H4 (cell line): Measurements from ENCODE around the gene HEMK1. TPM values are rescaled to one million over a fixed set of nuclear protein-coding genes. Genes with fewer than 3 reads are reported as not detected.

Experiments
- DNase-seq: peaks from one replicate; pipeline ENCODE4 v3.0.0-alpha.2; 2015; ENCODE audit warnings: low spot score
- total RNA-seq: library from RNA; depleted of rRNA; stranded (reverse); fragments of >200 nt; shearing (Covaris generic); gene quantifications from 2 replicates; pipeline ENCODE4 v1.2.3, GENCODE V29; 2014; rRNA removed

HEMK1 gene, protein sequence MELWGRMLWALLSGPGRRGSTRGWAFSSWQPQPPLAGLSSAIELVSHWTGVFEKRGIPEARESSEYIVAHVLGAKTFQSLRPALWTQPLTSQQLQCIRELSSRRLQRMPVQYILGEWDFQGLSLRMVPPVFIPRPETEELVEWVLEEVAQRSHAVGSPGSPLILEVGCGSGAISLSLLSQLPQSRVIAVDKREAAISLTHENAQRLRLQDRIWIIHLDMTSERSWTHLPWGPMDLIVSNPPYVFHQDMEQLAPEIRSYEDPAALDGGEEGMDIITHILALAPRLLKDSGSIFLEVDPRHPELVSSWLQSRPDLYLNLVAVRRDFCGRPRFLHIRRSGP
- total RNA-seq, result 5.6 and 7.3 TPM in 2 replicates

DNA sequence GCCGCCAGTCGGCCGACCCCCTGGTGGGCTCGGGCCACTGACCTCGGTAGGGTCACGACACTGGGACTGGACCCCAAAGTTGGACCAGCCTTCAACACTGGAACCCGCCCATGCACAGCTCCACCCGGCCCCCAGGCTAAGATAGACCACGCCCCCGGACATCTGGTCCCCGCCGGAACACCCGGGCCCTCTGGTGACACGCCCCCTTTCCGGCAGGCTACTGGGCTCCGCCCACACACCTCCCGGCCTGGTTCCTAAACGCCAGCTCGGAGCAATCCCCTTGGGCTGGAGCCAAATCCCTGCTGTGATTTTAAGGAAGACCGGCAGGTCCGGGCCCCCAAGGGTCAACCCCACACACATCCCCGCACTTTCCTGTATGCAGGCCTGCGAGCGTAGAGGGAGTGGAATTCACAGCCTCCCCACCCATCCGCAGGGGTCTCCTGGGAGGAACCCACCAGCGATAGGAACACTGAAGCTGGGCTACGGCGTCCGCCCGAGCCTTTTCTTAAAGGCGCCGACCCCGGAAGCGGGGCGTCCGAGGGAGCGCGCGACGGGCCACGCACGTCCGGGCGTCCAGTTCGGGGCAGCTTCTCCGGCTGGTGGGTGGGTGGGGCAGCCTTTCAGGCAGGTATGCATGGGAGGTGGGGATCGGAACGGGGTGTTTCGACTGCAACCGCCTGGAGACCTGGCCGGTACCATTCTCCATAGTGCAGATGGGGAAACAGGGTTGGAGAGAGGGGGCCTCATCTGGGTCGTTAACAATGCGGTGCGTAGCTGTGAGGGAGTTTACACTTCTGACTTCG lies at the start of gene HEMK1:
HEMK1 (plus strand) TSS at position 576 of the 803 bp plus-strand sequence. CDS start 1,583 bp downstream, outside the sequence.
- DNase-seq, result peak; percentile 80

- no peak for DNase-seq
These were observed 48.5 kb upstream of the HEMK1 start for GRCh38 chr3:50520849-50521248.

DNA sequence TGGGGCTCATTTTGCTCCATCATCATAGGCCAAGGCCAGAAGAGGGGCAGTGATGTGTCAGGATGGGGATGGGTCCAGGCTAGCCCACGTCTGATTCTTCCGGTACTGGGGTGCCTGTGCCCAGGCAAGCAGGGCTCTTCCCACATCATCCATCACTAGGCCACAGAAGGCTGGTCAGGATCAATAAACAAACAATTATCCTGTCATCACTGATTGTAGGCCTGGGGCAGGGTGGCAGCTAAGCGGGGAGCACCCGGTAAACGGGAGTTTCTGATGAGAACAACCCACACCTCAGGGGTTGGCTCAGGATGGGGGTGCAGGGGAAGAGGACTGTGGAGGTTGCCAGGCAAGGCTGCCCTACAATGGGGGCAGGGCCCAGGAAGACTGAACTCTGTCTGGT lies 47.8 kb upstream of the HEMK1 start:
- DNase-seq, result no peak

- DNase-seq, result no peak
These were observed 46.0 kb upstream of the HEMK1 start for GRCh38 chr3:50523279-50523811.

DNA sequence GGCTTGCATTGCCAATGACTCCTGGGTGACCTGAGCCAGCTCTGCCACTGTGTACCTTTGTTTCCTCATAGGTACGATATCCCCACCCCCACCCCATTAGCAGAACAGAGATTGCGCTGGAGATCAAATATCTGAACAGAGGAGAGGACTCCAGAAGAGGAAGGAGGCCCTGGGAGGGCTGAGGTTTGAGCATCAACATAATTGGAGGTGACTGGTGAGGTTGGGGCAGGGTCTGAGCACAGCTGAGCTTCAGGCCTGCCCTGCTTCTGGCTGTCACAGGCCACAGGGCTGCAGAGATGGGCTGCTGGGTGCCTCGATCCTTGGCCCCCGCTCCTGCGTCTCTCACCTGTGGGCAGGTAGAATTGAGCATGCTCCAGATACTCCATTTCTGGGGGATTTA lies 44.6 kb upstream of the HEMK1 start:
- DNase-seq, result no peak

DNA sequence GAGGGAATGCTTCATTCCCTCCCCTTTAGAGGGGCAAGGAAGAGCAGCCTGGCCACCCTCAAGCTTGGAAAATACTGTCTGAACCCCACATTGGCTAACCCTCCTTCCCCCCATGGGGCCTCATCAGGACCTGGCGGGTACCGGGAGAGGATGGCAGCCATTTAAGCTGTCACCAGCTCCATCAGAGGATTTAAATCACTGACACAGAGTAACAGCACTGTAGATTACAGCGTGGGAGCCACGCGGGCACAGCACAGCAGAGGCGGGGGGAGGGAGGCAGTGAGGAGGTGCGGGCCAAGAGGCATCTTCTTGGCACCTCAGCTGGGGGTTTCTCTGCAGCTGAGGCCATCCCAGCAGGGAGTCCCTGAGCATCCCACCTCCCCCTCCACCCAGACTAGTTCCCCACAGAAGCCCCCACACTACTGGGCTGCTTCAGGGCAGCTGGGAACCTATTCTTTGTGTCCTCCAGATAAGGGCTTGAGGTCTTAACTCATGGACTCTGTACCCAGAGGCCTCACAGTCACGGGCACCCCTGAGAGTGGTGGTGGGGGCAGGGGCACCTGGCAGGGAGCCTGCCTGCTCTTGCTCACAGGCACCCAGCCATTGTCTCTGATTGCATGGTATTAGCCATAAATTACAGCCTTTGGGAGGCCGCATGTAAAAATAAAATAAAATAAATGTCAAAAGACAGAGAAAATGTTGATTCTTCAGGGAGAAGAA lies 44.0 kb upstream of the HEMK1 start:
- DNase-seq, result no peak

DNA sequence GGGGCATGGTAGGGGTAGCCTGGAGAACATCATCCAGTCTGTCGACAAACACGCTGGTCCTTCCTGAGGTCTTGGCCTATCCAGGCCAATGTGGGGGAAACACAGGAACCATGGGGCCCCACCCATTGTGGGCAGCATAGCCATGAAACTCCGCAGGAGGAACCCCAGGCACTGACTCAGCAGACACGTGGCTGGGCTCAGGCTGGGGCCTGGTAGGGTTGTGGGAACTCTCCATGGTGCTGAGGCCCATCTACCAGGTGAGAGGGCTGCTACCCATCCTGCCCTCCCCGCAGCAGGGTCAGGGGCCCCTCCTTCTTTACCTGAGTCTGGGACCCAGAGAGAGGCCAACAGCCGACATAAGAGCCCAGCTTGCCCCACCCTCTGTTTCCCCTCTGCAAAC lies 43.3 kb upstream of the HEMK1 start:
- peak; percentile 29 for DNase-seq

GRCh38 chr3:50530001-50530970 lies 39.0 kb upstream of the HEMK1 start:
- no peak for DNase-seq

DNA sequence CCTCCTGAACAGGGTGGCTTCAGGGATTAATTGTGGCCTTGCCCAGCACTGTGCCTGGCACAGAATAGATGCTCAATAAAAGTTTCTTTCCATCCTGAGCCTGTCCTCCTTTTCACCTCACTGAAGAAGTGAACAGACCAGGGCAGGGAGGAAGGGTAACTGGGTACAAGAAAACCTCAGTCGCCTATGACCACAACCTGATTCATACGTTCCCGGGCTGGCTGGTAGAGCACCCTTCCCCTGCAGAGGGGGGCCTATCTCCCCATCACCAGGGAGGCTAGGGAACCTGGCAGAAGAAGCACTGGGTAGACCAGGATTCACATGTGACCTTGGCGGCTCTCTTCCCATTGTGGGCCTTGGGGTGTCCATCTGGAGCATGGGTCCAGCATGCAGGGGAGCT lies 38.1 kb upstream of the HEMK1 start:
- no peak for DNase-seq

GRCh38 chr3:50532062-50532705 lies 37.1 kb upstream of the HEMK1 start:
- DNase-seq, result no peak

DNA sequence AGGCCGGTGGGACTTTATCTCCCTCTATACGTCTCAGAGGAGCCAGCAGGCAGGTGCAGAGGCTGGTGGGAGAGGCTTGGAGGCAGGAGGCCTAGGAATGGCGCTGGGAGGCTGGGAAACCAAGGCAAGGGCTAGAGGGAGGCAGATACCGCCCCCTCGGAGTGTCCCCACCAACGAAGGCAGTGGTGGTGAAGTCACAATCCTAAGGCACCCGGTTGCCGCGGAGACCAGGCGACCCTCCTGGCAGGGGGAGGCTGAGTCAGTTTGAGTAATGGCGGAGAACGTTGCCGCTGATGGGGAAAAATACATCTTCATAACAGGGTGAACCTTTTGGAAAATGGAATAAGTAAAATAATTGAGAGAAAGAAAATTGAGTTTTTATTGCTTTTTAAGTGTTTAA lies 36.0 kb upstream of the HEMK1 start:
- no peak for DNase-seq

DNA sequence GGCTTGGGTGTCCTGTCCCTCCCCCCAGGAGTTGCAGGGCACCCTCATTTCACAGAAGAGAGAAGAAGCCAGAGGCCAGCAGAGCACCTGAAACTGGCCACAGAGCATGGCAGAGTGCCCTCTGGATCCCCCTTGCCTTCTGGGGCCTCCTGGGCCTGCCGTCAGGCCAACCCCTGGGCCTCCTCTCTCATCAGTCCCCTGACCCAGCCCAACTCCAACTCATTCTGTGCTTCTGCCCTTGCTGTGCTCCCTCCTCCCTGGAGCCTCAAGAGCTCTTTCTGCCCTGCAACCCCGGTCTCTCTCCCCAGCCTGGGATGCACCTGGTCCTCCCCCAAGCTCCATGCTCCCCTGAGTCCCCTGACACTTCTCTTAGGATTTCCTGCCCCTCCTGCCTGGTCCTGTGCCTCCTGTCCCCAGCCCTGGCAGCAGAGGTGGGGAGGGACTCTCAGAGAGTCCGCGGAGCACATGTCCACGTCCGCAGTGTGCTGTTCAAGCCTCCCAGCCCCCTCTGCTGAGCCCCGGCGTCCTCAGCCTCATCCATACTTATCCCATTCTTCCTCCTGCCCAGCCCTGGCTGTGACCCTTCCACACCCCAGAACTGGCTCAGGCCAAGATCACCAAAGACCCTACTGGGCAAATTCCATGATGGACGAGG lies 35.4 kb upstream of the HEMK1 start:
- DNase-seq, result no peak

GRCh38 chr3:50534681-50535330 lies 34.5 kb upstream of the HEMK1 start:
- DNase-seq, result no peak

GRCh38 chr3:50536471-50537180 lies 32.7 kb upstream of the HEMK1 start:
- no peak for DNase-seq

DNA sequence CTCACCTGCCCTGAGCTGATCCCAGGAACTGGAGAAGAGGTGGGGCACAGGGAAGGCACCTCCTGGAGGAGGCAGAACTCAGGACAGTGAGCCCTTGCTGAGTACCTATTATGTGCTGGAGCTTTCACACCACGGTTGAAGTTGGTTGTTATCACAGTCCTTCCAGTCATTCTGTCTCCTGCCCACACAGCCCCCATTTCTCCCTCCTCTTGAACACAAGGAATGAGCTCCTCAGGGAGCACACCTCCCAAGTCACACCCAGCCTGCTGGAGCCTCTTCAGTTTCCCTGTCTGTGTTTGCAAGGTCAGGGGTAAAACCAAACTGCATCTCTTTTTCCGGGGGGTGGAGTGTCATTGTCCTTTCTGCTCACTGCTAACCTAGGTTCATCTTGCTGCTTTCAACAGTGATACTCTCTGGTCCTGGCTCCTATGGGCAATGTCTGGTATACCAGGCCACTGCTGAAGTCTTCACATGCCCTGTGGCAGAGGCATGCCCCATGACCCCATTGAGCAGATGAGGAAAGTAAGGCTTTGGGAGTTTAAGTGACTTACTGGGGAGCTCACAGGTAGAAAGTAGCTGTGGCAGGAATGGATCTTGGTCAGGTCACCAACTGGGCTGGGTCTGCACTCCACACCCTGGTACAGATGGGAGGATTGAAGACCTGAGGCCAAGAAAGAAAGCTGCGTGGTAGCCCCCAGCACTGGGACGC lies 31.7 kb upstream of the HEMK1 start:
- DNase-seq, result no peak

DNA sequence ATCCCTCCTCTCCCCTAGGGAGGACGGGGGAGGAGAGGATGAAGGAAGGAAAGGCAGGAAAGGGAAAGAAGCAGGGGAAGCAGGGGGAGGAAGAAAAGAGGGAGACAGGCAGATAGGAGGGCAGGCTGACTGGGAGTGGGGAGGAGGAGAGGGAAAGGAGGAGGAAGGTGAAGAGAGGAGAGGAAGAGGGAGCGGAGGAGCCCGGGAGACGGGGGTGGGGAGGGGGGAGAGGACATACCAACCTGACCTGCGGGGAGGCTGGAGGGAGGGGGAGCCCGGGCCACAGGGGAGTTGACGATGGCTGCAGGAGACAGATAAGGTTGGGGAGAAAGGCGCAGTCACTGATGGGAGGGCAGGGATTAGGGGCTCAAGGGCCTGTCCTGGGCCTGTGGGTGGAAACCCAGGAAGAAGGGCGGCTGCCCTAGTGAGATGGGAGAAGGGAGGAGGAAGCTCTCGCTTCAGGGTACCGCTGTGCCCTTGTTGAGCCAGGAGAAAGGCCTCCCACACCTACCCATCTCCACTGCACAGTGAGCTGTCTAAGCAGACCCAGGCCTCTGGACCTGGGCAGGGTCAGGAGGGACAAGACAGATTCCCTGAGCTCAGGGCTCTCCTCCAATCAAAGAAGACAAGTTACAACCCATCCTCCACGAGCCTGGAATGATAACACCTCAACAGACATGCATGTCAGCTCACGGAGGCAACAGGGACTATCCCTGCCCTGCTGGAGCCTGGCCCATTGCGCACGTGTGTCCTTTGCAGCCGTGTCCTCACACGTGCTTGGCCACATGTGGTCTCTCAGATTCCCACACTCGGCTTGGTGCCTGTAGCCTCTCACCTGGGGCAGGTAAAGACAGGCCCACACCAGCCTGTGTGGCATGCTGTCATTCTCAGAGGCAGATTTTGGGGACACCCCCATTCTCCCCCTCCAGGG lies 29.7 kb upstream of the HEMK1 start:
- no peak for DNase-seq
